ENCODE data around the gene PRPF8. TPM values are rescaled to one million over a fixed set of nuclear protein-coding genes. Genes with fewer than 3 reads are reported as not detected.

The PRPF8 gene
- total and polyA plus RNA-seq, 2 of the 13 experiments (the other 11 are each of a cell fraction or from before 2014, with no cell fraction given), result 112 to 179 TPM

- TF ChIP-seq, protein P1, sequence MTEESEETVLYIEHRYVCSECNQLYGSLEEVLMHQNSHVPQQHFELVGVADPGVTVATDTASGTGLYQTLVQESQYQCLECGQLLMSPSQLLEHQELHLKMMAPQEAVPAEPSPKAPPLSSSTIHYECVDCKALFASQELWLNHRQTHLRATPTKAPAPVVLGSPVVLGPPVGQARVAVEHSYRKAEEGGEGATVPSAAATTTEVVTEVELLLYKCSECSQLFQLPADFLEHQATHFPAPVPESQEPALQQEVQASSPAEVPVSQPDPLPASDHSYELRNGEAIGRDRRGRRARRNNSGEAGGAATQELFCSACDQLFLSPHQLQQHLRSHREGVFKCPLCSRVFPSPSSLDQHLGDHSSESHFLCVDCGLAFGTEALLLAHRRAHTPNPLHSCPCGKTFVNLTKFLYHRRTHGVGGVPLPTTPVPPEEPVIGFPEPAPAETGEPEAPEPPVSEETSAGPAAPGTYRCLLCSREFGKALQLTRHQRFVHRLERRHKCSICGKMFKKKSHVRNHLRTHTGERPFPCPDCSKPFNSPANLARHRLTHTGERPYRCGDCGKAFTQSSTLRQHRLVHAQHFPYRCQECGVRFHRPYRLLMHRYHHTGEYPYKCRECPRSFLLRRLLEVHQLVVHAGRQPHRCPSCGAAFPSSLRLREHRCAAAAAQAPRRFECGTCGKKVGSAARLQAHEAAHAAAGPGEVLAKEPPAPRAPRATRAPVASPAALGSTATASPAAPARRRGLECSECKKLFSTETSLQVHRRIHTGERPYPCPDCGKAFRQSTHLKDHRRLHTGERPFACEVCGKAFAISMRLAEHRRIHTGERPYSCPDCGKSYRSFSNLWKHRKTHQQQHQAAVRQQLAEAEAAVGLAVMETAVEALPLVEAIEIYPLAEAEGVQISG (CRISPR knock-in tag; IDR thresholded peaks at IDR 0.05), result peak; percentile 36; the same call in 1 of the 2 replicates
- TF ChIP-seq ATF7-NPFF (CRISPR knock-in tag; IDR thresholded peaks at IDR 0.05; ENCODE audit: low read depth) (no peak), PLRG1 (conservative IDR thresholded peaks at IDR 0.05) (no peak), SALL2 (CRISPR knock-in tag; IDR thresholded peaks at IDR 0.05) (no peak), HNRNPK (IDR thresholded peaks at IDR 0.05; ENCODE audit: low read depth, low read length, poor library complexity, severe bottlenecking) (no peak), ZNF282 (IDR thresholded peaks at IDR 0.05; ENCODE audit: partially characterized antibody) (no peak), ARHGAP35 (CRISPR knock-in tag; IDR thresholded peaks at IDR 0.05; ENCODE audit: borderline replicate concordance) (no peak), TGIF2 (CRISPR knock-in tag; IDR thresholded peaks at IDR 0.05) (no peak), ZNF280D (CRISPR knock-in tag; IDR thresholded peaks at IDR 0.05) (no peak), TCF7 (IDR thresholded peaks at IDR 0.05; ENCODE audit: low read depth) (no peak), NCOA1 (CRISPR knock-in tag; IDR thresholded peaks at IDR 0.05) (no peak), RAD51 (IDR thresholded peaks at IDR 0.05; ENCODE audit: borderline replicate concordance) (no peak), ZNF644 (CRISPR knock-in tag; IDR thresholded peaks at IDR 0.05; ENCODE audit: low read depth) (no peak), SP5 (CRISPR knock-in tag; IDR thresholded peaks at IDR 0.05; ENCODE audit: borderline replicate concordance, low read depth) (no peak), NFYC (CRISPR knock-in tag; IDR thresholded peaks at IDR 0.05) (no peak), GATAD1 (CRISPR knock-in tag; IDR thresholded peaks at IDR 0.05) (no peak), ZNF543 (CRISPR knock-in tag; IDR thresholded peaks at IDR 0.05) (no peak), DRAP1 (CRISPR knock-in tag; IDR thresholded peaks at IDR 0.05) (0 out of 2 replicates have a peak, but pooled peaks have one; percentile 15), HOMEZ (CRISPR knock-in tag; IDR thresholded peaks at IDR 0.05; ENCODE audit: low read depth) (no peak)
- TF ChIP-seq, protein P2, sequence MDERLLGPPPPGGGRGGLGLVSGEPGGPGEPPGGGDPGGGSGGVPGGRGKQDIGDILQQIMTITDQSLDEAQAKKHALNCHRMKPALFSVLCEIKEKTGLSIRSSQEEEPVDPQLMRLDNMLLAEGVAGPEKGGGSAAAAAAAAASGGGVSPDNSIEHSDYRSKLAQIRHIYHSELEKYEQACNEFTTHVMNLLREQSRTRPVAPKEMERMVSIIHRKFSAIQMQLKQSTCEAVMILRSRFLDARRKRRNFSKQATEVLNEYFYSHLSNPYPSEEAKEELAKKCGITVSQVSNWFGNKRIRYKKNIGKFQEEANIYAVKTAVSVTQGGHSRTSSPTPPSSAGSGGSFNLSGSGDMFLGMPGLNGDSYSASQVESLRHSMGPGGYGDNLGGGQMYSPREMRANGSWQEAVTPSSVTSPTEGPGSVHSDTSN (CRISPR knock-in tag; IDR thresholded peaks at IDR 0.05), result no peak
- TF ChIP-seq, protein P3, sequence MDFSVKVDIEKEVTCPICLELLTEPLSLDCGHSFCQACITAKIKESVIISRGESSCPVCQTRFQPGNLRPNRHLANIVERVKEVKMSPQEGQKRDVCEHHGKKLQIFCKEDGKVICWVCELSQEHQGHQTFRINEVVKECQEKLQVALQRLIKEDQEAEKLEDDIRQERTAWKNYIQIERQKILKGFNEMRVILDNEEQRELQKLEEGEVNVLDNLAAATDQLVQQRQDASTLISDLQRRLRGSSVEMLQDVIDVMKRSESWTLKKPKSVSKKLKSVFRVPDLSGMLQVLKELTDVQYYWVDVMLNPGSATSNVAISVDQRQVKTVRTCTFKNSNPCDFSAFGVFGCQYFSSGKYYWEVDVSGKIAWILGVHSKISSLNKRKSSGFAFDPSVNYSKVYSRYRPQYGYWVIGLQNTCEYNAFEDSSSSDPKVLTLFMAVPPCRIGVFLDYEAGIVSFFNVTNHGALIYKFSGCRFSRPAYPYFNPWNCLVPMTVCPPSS (IDR thresholded peaks at IDR 0.05), result no peak
Measured at GRCh38 chr17:1621273-1621954, 63.3 kb downstream of the PRPF8 start (continued).
